Measurements from ENCODE around the gene DDX11.
"Not testable (repeated sequence)": the region's sequence is repeated elsewhere in the genome, so short reads cannot be mapped to it uniquely, and the experiment has no call there.

Gene DDX11

GRCh38 chr12:31073527-31074332, at the start of gene DDX11:
Gene DDX11 (plus strand): TSS chr12:31073860. CDS start chr12:31078394, 4,534 bp downstream.
- DNase-seq = peak; percentile 84 to 94 (median 89)

GRCh38 chr12:31026202-31026601, 47.5 kb upstream of the DDX11 start:
- DNase-seq = no peak

- not testable (repeated sequence) for DNase-seq
Measured at GRCh38 chr12:31027006-31027405, 46.7 kb upstream of the DDX11 start.

GRCh38 chr12:31029468-31029867, 44.2 kb upstream of the DDX11 start:
- no peak for DNase-seq

GRCh38 chr12:31029916-31030562, 43.6 kb upstream of the DDX11 start:
- no peak for DNase-seq

GRCh38 chr12:31031951-31032335, 41.7 kb upstream of the DDX11 start:
- DNase-seq = no peak

- no peak for DNase-seq
Measured at GRCh38 chr12:31033146-31033545, 40.5 kb upstream of the DDX11 start.

GRCh38 chr12:31033681-31034080, 40.0 kb upstream of the DDX11 start:
- DNase-seq = no peak

GRCh38 chr12:31034372-31034771, 39.3 kb upstream of the DDX11 start:
- no peak for DNase-seq

- DNase-seq = no peak
Measured at GRCh38 chr12:31035226-31035625, 38.4 kb upstream of the DDX11 start.

- no peak for DNase-seq
Measured at GRCh38 chr12:31035967-31036665, 37.5 kb upstream of the DDX11 start.

GRCh38 chr12:31037028-31037427, 36.6 kb upstream of the DDX11 start:
- DNase-seq = no peak

- no peak for DNase-seq
Measured at GRCh38 chr12:31037931-31038330, 35.7 kb upstream of the DDX11 start.

- DNase-seq = no peak
Measured at GRCh38 chr12:31041033-31041564, 32.6 kb upstream of the DDX11 start.

GRCh38 chr12:31050143-31050542, 23.5 kb upstream of the DDX11 start:
- DNase-seq = not testable (repeated sequence)

- DNase-seq = not testable (repeated sequence)
Measured at GRCh38 chr12:31050548-31050947, 23.1 kb upstream of the DDX11 start.

- DNase-seq = not testable (repeated sequence)
Measured at GRCh38 chr12:31051692-31052091, 22.0 kb upstream of the DDX11 start.

- DNase-seq = not testable (repeated sequence)
Measured at GRCh38 chr12:31052121-31052520, 21.5 kb upstream of the DDX11 start.

GRCh38 chr12:31052666-31053439, 20.8 kb upstream of the DDX11 start:
- DNase-seq = not testable (repeated sequence)

- DNase-seq = not testable (repeated sequence)
Measured at GRCh38 chr12:31053944-31054343, 19.7 kb upstream of the DDX11 start.

- DNase-seq = no peak
Measured at GRCh38 chr12:31057671-31058070, 16.0 kb upstream of the DDX11 start.

- not testable (repeated sequence) for DNase-seq
Measured at GRCh38 chr12:31066196-31066595, 7.5 kb upstream of the DDX11 start.

GRCh38 chr12:31067656-31068055, 6.0 kb upstream of the DDX11 start:
- DNase-seq = not testable (repeated sequence)
